ENCODE measurements around the gene LHFPL3.

Gene LHFPL3

DNA sequence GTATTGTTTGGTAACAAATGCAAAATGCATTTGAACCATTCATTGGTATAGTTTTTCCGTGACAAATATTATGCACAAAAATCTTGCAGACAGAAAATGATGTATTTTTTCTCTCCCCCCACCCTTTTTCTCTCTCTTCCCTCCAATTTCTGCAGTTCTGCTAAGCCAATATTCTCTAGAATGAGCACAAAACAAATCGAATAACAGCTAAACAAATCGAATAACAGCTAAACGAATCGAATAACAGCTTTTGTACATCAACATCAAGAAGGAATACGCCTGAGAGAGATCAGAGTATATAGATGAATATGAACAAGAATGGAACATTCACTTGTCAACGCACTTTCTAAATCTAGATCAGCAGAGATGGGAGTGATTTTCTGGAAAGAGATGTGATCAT, 577.6 kb downstream of the LHFPL3 start:
- H3K4me3 ChIP-seq (ENCODE audit: low read length) = no peak overlapping the region
- TF ChIP-seq, protein P1, sequence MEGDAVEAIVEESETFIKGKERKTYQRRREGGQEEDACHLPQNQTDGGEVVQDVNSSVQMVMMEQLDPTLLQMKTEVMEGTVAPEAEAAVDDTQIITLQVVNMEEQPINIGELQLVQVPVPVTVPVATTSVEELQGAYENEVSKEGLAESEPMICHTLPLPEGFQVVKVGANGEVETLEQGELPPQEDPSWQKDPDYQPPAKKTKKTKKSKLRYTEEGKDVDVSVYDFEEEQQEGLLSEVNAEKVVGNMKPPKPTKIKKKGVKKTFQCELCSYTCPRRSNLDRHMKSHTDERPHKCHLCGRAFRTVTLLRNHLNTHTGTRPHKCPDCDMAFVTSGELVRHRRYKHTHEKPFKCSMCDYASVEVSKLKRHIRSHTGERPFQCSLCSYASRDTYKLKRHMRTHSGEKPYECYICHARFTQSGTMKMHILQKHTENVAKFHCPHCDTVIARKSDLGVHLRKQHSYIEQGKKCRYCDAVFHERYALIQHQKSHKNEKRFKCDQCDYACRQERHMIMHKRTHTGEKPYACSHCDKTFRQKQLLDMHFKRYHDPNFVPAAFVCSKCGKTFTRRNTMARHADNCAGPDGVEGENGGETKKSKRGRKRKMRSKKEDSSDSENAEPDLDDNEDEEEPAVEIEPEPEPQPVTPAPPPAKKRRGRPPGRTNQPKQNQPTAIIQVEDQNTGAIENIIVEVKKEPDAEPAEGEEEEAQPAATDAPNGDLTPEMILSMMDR (conservative IDR thresholded peaks at IDR 0.05; ENCODE audit: low read depth, low read length) = no peak
- no peak for DNase-seq (ENCODE audit: low read depth)

DNA sequence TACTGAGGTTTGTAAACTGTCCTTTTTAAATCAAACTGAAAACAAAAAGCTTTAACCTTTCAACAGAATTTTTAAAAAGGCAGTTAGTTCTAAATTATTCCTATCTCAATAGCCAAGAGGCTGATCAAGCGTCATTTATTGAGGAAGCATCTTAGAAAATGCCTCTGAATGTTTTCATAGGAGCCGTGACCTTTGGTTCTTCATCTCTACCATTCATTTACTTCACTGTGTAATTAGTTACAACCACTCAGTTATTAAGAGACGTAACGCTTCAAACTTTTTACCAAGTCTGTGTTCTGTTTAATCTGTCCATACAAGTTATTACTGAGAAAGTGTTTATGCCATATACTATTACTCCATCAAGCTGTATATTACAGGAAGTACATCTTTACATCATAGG, 578.2 kb downstream of the LHFPL3 start:
- DNase-seq (ENCODE audit: low read depth) = no peak
- TF ChIP-seq, protein P1 (conservative IDR thresholded peaks at IDR 0.05; ENCODE audit: low read depth, low read length) = no peak
- H3K4me3 ChIP-seq (ENCODE audit: low read length) = no peak overlapping the region

DNA sequence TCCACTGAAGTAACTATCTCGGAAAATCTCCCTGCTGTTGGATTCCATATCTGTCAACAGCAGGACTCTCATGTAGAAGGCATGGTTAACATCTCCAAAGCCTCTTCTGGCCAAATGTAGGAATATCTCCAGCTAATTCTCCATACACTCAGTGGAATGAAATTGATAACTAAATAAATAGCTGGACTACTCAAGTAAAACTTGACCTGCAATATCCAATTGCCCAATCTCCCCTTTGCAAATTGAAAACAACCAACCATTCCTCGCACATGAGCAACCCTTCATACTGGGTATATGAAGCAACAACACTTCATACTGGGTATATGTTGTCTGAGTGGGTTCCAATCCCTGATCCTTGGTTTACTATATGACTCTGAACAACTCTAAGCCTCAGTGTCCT, 580.2 kb downstream of the LHFPL3 start:
- TF ChIP-seq, protein P1 (conservative IDR thresholded peaks at IDR 0.05; ENCODE audit: low read depth, low read length) = no peak
- no peak overlapping the region for H3K4me3 ChIP-seq (ENCODE audit: low read length)
- DNase-seq (ENCODE audit: low read depth) = no peak

DNA sequence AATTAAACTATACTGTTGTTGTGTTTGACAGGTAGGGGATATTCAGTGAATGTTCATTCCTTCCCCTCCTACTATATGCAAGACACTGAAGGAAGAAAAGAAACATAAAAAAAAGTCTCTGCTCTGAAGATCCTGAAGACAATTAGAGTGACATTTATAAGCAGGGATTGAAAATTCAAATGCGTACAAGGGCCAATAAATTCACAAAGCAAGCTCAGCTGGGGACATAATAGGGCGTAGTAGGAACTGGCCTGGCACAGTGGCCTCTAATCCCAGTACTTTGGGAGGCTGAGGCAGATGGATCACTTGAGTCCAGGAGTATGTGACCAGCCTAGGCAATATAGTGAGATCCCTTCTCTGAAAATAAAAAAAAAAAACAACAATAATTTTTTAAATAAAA, 580.7 kb downstream of the LHFPL3 start:
- TF ChIP-seq, protein P1 (conservative IDR thresholded peaks at IDR 0.05; ENCODE audit: low read depth, low read length) = no peak
- no peak overlapping the region for H3K4me3 ChIP-seq (ENCODE audit: low read length)
- DNase-seq (ENCODE audit: low read depth) = no peak

DNA sequence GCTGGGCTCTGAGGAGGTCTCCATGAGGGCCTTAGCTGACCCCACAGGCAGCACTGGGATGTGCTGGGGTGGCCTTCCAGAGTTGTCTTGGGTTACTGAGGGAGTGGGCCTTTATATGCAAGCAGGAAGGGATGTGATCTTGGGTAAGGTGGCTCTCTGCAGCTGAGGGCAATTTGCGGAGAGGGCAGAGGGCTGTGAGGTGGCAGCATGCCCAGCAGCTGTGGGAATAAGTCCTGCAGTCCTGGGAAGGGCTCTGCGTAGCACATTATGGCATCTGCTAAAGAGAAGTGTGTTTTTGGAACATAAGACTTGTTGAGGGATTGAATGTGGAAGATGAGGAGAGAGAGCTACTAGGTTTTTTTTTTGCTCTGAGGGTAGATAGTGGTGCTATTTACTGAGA, 586.0 kb downstream of the LHFPL3 start:
- TF ChIP-seq, protein P1 (conservative IDR thresholded peaks at IDR 0.05; ENCODE audit: low read depth, low read length) = no peak
- no peak for DNase-seq (ENCODE audit: low read depth)
- H3K4me3 ChIP-seq (ENCODE audit: low read length) = no peak overlapping the region

DNA sequence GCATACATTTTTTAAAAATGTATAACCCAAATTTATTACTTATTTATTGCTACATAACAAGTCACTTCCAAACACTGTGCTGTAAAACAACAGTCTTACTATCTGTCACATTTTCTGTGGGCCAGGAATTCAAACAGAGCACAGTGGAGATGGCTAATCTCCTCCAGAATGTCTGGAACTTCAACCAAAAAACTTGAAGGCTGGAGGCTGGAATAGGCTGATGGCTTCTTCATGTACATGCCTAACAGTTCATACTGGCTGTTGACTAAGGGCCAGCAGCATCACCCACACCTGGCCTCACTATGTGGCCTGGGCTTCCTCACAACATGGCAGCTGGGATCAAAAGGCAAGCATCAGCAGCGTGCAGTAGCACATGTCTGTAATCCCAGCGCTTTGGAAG, 593.2 kb downstream of the LHFPL3 start:
- TF ChIP-seq, protein P1 (conservative IDR thresholded peaks at IDR 0.05; ENCODE audit: low read depth, low read length) = no peak
- DNase-seq (ENCODE audit: low read depth) = no peak
- H3K4me3 ChIP-seq (ENCODE audit: low read length) = no peak overlapping the region

DNA sequence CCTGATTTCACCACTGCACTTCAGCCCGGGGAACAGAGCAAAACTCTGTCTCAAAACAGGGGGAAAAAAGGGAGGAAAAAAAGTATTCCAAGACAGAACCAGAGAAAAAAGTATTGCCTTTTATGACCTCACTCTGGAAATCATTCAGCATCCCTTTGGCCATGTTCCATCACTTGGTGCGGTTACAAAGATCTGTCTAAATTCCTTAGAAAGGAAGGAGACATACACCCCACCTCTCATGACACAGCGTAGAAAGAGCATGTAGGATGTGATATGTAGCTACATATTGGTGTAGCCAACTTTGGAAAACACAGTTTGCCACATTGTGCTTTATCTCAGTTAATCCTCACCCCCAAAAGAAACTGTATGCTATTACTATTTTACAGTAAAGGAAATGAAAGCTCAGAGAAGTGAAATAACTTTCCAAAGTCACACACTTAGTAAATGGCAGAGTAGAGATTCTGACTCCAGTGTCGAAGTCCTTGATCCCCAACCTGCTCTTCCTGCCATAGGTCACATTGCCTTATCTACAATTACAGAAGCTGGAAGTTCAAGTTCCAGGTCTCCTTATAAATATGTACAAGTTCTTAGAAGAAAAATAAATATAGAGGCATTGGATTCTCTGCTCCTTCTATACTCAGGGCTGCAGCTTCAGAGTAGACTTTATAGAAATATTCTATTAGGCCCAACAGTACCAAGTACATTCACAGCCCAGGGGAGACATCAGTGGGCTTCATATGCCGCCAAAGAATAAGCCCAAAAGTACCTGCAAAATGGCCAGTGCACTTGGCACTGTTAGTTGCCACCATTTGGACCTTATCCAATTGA, 594.0 kb downstream of the LHFPL3 start:
- H3K4me3 ChIP-seq (ENCODE audit: low read length) = no peak overlapping the region
- DNase-seq (ENCODE audit: low read depth) = no peak
- TF ChIP-seq, protein P1 (conservative IDR thresholded peaks at IDR 0.05; ENCODE audit: low read depth, low read length) = no peak

Measured in retinal pigment epithelial cell (primary cell).